Activated T-helper 17 cell treated with anti-CD3 and anti-CD28 coated beads, Interleukin-2, amount 50 U/mL, for 72 hours (primary cell): ENCODE data around the gene NTRK2. TPM values are rescaled to one million over a fixed set of nuclear protein-coding genes. Genes with fewer than 3 reads are reported as not detected.
"Not testable (repeated sequence)": the region's sequence is repeated elsewhere in the genome, so short reads cannot be mapped to it uniquely, and the experiment has no call there.

Experiments used
- ATAC-seq: fragments of 150-1000 bp; cut with Tn5 transposase; replicated peaks from 2 replicates; pipeline ENCODE4 v1.10.0; 2021; ENCODE audit warnings: mild to moderate bottlenecking, moderate library complexity
- H3K27ac Mint-ChIP-seq: one replicate; pipeline ENCODE4 v1.8.0; 2022; ENCODE audit warnings: mixed read lengths
- H3K27me3 Mint-ChIP-seq: one replicate; pipeline ENCODE4 v1.8.0; 2022; ENCODE audit warnings: mixed read lengths
- H3K36me3 Mint-ChIP-seq: one replicate; pipeline ENCODE4 v1.8.0; 2022; ENCODE audit warnings: low read depth, mild to moderate bottlenecking, mixed read lengths
- H3K4me1 Mint-ChIP-seq: one replicate; pipeline ENCODE4 v1.8.0; 2022; ENCODE audit warnings: mixed read lengths
- H3K4me3 Mint-ChIP-seq: one replicate; pipeline ENCODE4 v1.8.0; 2022; ENCODE audit warnings: mild to moderate bottlenecking, mixed read lengths
- H3K9me3 Mint-ChIP-seq: one replicate; pipeline ENCODE4 v1.8.0; 2022; ENCODE audit warnings: mixed read lengths
- total RNA-seq, 2 donors: library from RNA; stranded (reverse); gene quantifications; one replicate each; pipeline ENCODE4 v1.2.3, GENCODE V29; 2022

NTRK2 gene
- total RNA-seq, 2 donors from 2014 or later = 9.6 to 9.9 TPM

DNA sequence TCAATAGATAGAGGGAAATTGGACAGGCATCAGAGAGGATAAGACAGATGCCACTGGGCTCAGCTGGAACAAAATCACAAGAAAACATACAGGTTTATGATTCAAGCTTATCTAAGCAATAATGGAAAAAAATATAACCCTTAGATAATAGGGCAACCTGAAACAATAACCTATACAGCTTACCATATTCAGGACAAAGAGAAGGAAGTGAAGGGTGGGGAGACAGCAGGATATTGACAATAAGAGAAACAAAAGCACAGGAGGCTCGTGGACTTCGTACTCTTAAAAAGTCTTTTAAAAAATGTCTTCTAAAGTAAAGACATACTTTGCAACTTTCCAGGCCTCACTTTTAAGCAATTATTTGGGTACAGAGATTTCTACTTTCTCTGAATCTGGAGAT is 225.3 kb downstream of the NTRK2 start:
- peaks cover 4% of the 10 kb centered on the region for H3K27me3 Mint-ChIP-seq
- no peaks in the 10 kb centered on the region for H3K36me3 Mint-ChIP-seq
- H3K27ac Mint-ChIP-seq = no peak overlapping the region
- no peaks in the 10 kb centered on the region for H3K4me1 Mint-ChIP-seq
- no peaks in the 10 kb centered on the region for H3K9me3 Mint-ChIP-seq
- no peak for ATAC-seq
- H3K4me3 Mint-ChIP-seq = no peak overlapping the region

DNA sequence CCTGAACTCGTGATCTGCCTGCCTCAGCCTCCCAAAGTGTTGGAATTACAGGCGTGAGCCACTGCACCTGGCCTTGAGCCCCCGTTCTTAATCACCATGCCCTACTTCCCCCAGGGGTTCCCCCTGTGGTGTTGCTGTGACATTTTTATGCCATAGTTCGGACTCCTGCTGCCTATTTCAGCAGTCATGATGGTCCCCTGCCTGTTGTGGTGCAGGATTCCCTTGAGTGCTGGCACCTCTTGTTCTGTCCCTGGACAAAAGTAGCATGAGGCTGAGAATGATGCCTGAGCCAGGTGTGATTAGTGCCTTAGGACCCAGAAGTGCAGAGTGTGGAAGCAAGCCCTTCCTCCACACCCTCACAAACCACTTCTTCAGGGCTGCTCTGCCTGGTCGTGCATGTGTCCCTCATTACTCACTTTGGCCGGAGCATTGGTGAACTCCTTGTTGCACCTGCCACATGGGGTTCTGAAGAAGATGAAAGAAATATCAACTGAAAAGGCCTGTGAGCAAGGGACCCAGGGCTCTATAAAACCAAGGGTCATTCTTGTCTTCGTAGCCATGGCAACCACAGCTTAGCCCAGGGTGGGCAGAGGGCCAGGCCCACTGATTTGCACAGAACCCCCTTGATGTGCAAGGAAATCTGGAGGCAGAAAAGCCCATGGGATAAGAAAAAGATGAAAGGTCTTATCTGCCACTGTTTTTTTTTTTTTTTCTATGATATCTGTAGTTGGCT is 228.0 kb downstream of the NTRK2 start:
- Mint-ChIP-seq H3K4me1 (no peaks in the 10 kb centered on the region), H3K27me3 (peaks cover 4% of the 10 kb centered on the region)
- ATAC-seq = no peak

DNA sequence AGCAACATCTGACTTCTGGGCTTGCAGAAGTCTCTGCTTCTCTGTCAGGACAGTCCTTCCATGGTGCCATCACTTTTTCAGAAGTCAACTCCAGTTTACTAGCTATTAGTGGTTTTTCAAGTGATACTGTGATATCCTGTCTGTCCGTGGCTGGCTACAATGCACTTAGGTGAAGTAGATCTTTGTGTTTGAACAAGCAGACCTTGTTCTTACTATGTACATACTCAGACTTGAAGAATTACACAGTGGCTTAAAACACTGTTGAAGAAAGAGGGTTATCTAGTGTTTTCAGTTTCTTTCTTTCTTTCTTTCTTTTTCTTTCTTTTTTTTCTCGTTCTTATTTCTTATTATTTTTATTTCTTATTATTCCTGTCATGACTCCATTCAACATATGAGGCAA is 228.7 kb downstream of the NTRK2 start:
- H3K27ac Mint-ChIP-seq = no peak overlapping the region
- H3K9me3 Mint-ChIP-seq = no peaks in the 10 kb centered on the region
- H3K27me3 Mint-ChIP-seq = peaks cover 4% of the 10 kb centered on the region
- no peaks in the 10 kb centered on the region for H3K36me3 Mint-ChIP-seq
- ATAC-seq = no peak
- no peak overlapping the region for H3K4me3 Mint-ChIP-seq
- H3K4me1 Mint-ChIP-seq = no peaks in the 10 kb centered on the region

More for the DNA sequence above, 228.0 kb downstream of the NTRK2 start:
- Mint-ChIP-seq H3K9me3 (no peaks in the 10 kb centered on the region), H3K36me3 (no peaks in the 10 kb centered on the region), H3K4me3 (no peak overlapping the region), H3K27ac (no peak overlapping the region)

DNA sequence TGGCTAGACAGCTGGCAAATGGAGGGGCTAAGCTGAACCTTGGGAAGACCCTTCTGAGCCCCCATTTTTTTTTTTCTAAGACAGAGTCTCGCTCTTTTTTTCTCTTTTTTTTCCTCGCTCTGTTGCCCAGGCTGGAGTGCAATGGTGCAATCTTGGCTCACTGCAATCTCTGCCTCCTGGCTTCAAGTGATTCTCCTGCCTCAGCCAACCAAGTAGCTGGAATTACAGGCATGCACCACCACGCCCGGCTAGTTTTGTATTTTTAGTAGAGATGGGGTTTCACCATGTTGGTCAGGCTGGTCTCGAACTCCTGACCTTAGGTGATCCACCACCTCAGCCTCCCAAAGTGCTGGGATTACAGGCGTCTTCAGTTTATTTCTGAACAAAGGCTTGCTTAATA is 229.1 kb downstream of the NTRK2 start:
- not testable (repeated sequence) for ATAC-seq, H3K4me1 Mint-ChIP-seq, H3K4me3 Mint-ChIP-seq, H3K36me3 Mint-ChIP-seq, H3K27me3 Mint-ChIP-seq, H3K9me3 Mint-ChIP-seq, H3K27ac Mint-ChIP-seq

DNA sequence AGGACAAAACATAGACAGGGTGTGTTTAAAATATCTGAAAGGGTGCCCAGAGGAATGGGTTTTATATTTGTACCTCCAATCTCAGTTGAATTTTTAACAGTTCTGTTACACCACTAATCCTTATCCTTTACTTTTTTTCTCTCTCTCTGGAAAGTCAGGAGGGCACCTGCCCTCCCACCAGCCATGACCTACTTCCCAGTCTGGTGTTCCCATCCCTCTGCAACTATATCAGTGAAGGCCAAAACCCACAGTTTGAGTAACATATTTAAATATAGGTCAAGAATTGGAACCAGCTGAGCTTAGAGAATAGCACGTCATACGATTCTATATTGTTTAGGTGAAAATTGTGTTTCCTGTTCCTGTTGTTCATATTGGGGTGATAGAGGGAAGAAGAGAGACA is 229.8 kb downstream of the NTRK2 start:
- Mint-ChIP-seq H3K4me1 (no peaks in the 10 kb centered on the region), H3K27me3 (peaks cover 4% of the 10 kb centered on the region)

DNA sequence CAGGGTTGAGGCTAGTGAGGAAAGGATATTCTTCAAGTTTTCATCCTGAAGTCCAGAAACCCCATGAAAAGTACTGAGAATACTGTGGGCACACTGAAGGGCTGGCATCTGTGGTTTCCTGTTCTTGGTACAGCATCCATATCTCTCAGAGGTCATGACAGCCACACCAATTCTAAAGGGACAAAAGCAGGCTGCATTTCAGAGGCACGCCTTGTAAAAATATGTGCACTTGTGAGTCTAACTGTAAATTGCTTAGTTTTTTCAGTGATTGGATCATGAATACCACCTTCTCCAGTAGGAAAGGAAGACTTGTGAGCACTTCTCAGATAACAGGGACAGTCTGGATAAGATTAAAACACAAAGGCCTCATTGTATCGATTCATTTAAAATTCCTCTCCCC is 230.9 kb downstream of the NTRK2 start:
- Mint-ChIP-seq H3K4me1 (no peaks in the 10 kb centered on the region), H3K4me3 (no peak overlapping the region), H3K27me3 (peaks cover 7% of the 10 kb centered on the region), H3K9me3 (no peaks in the 10 kb centered on the region), H3K36me3 (no peaks in the 10 kb centered on the region), H3K27ac (no peak overlapping the region)
- ATAC-seq = no peak

More for the DNA sequence above, 229.8 kb downstream of the NTRK2 start:
- H3K36me3 Mint-ChIP-seq = no peaks in the 10 kb centered on the region
- ATAC-seq = no peak
- H3K9me3 Mint-ChIP-seq = no peaks in the 10 kb centered on the region
- no peak overlapping the region for H3K4me3 Mint-ChIP-seq
- H3K27ac Mint-ChIP-seq = no peak overlapping the region

DNA sequence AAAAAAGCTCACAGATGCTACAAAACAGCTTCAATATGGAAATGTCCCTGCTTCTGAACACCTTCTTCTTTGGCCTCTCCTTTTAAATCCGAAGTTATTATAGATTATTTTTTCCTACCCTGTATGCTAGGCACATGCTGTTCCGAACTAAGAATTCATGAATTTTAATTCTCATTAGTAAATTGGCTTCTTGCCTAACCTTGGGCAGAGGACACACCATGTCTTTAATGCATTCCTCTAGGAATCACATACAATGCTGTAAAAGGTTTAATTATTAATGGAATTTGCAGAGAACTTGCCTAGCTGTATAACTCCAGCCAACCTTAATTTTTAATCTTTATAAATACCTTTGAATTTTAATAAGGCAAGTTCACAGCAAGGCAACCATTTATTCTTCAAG is 234.4 kb downstream of the NTRK2 start:
- no peaks in the 10 kb centered on the region for H3K36me3 Mint-ChIP-seq
- no peak for ATAC-seq
- no peaks in the 10 kb centered on the region for H3K9me3 Mint-ChIP-seq
- H3K4me1 Mint-ChIP-seq = no peaks in the 10 kb centered on the region
- no peak overlapping the region for H3K4me3 Mint-ChIP-seq
- peaks cover 17% of the 10 kb centered on the region for H3K27me3 Mint-ChIP-seq
- H3K27ac Mint-ChIP-seq = no peak overlapping the region

DNA sequence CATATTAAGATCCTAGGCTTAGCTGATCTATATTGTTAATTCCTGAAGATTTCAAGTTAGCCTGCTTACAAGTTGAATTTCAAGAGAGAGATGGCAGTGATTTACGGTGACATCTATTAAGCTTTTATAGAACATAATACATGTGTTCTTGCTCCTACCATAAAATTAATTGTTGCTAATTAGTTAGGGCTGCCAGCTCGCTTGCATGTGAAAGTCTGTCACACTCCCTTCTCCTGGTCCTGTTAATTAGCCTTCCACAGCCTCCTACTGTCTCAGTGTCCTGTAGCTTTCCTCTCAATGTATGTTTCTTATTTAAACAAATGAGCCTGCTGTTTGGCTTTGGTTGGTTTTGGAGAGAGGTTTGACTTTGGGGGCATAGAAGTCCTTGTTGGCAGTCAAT is 247.2 kb downstream of the NTRK2 start:
- Mint-ChIP-seq H3K27me3 (peaks cover 5% of the 10 kb centered on the region), H3K4me3 (no peak overlapping the region), H3K36me3 (no peaks in the 10 kb centered on the region), H3K4me1 (no peaks in the 10 kb centered on the region), H3K9me3 (no peaks in the 10 kb centered on the region), H3K27ac (no peak overlapping the region)
- ATAC-seq = no peak

DNA sequence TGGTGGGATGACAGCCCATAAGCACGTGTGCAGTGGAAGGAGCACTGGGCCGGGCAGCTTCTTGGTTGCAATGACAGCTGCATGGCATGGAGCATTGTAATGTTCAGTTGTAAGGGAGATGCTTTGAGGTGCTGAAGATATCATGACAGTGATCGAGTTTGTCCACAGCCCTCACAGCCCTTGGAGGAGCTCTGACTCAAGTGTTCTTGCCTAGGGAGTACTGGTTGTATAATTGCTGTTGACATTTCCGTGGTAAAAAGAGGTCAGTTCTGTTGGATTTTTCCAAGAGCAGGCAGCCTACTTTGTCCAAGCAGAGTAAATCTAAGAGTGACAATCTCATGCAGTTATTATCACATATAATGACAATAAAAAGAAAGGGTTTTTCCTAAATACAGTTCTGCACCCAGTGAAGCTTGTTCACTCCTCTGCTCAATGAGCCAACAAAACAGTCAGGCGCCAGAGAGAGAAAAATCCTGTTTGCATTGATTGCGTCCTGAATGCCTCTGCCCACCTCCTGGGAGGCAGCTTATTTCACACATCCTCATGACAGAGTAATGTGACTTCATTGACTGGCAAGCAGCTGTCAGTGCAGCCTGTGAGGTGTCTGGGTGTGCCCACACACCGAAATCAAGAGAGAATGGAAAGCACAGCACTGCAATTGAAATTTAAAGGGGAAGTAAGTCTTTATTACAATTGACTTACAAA is 248.0 kb downstream of the NTRK2 start:
- no peak for ATAC-seq
- Mint-ChIP-seq H3K27ac (no peak overlapping the region), H3K27me3 (peaks cover 5% of the 10 kb centered on the region), H3K9me3 (no peaks in the 10 kb centered on the region), H3K36me3 (no peaks in the 10 kb centered on the region), H3K4me1 (no peaks in the 10 kb centered on the region), H3K4me3 (no peak overlapping the region)

DNA sequence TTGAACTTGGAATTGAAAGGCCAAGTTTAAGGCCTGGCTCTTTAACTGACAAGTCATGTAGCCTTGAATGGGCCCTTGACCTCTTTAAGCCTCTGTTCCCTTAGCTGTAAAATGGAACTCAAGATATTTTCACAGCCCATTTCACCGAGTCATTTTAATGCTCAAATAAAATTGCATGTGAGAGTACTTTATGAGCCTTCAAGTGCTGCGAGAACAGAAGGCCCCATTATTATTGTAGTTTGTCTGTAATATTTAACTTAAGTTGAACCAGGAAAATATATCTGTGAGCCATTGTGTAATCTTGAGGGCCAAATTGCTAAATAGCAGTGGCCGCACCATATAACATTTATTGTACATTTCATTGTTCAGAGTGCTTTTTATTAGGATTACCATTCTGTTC is 249.9 kb downstream of the NTRK2 start:
- no peaks in the 10 kb centered on the region for H3K9me3 Mint-ChIP-seq
- no peak for ATAC-seq
- no peaks in the 10 kb centered on the region for H3K4me1 Mint-ChIP-seq
- H3K27me3 Mint-ChIP-seq = peaks cover 5% of the 10 kb centered on the region
- no peak overlapping the region for H3K4me3 Mint-ChIP-seq
- no peaks in the 10 kb centered on the region for H3K36me3 Mint-ChIP-seq
- no peak overlapping the region for H3K27ac Mint-ChIP-seq

DNA sequence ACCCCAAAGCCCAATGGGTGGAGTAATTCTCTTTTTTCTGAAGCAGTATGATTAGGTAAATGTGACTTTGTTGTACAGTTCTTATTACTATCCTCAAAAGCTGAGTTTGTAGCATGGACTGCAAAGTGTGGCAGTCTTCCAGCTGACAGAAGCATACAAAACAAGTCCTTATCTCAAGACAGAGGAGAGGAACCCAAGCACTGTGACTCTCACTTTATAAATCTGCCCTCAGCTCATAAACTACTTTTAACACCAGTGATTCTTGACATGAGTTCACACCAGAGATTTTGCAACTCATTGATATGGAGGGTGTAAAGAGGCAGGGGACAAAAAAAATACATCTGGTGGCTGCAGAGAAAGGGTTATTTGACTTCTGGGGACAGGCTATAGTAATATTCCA is 251.6 kb downstream of the NTRK2 start:
- no peak for ATAC-seq
- H3K4me1 Mint-ChIP-seq = no peaks in the 10 kb centered on the region
- no peak overlapping the region for H3K4me3 Mint-ChIP-seq
- no peaks in the 10 kb centered on the region for H3K9me3 Mint-ChIP-seq
- H3K36me3 Mint-ChIP-seq = no peaks in the 10 kb centered on the region
- H3K27ac Mint-ChIP-seq = no peak overlapping the region
- peaks cover 5% of the 10 kb centered on the region for H3K27me3 Mint-ChIP-seq

DNA sequence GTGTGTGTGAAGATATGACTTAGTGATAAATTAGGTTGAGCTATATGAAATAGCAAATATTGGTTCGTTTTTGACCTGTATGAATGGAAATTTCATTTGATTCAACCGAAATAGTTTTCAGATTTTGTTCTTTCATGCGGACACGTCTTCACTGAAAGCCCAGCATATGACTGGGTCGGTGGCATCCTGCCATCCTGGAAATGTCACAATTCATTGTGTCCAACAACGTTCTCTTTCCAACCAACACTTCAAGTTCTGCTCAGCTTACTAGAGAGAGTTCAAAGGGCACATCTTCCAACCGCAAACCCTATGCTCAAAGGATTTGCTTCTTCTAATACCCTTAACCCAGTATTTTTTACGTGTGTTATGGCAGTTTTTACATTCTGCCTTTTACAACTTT is 252.5 kb downstream of the NTRK2 start:
- no peaks in the 10 kb centered on the region for H3K9me3 Mint-ChIP-seq
- H3K27ac Mint-ChIP-seq = no peak overlapping the region
- no peak for ATAC-seq
- H3K4me3 Mint-ChIP-seq = no peak overlapping the region
- H3K4me1 Mint-ChIP-seq = no peaks in the 10 kb centered on the region
- no peaks in the 10 kb centered on the region for H3K36me3 Mint-ChIP-seq
- peaks cover 8% of the 10 kb centered on the region for H3K27me3 Mint-ChIP-seq

DNA sequence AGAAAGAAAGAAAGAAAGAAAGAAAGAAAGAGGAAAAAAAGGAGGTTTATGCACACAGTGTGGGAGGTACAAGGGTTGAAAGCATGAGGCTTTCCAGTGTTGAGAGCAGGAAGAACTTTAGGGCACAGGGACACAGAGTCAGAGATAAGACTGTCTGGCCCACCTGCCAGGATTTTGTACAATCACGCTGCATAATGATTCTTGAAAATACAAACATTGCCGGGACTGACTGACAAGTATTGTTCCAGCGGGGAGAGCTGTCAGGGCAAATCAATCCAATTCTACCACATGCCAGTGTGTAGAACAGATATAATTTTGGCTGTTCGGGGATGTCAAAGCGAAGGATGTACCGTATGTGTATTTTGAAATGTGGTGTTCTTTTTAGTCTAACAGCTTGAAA is 254.7 kb downstream of the NTRK2 start:
- no peak for ATAC-seq
- no peaks in the 10 kb centered on the region for H3K4me1 Mint-ChIP-seq
- no peak overlapping the region for H3K4me3 Mint-ChIP-seq
- no peak overlapping the region for H3K27ac Mint-ChIP-seq
- no peaks in the 10 kb centered on the region for H3K36me3 Mint-ChIP-seq
- no peaks in the 10 kb centered on the region for H3K9me3 Mint-ChIP-seq
- peaks cover 8% of the 10 kb centered on the region for H3K27me3 Mint-ChIP-seq

DNA sequence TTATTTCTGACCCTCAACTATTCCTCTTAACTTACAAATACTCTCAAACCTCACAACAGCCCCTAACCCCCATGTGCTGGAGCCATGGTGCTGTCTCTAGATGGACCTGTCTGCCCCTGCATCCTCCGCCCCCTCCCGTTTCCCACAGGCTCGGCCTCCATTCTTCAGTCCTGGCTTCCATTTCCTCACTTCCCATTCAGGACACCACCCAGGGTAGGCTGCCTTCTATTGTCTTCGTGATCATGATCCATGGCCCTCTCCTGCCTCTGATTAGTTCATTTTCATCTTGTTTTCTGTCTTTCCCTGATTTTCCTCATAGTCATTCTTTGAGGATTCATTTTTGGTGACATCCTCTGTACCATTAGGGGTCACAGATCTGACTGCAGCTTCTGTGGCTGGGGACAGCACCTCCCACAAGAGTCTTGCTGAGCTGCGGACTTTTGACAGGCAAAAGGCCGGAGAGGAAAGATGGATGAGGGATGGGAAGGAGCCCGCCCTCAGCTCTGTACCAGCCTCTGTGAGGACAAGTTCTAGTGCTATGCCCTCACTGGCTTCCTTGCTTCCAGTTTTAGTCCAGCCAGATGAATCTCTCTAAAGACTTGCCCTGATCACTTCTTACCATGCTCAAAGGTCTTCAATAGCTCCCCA is 255.8 kb downstream of the NTRK2 start:
- Mint-ChIP-seq H3K4me1 (no peaks in the 10 kb centered on the region), H3K36me3 (no peaks in the 10 kb centered on the region), H3K27ac (no peak overlapping the region), H3K4me3 (no peak overlapping the region), H3K27me3 (peaks cover 13% of the 10 kb centered on the region), H3K9me3 (no peaks in the 10 kb centered on the region)
- ATAC-seq = no peak

DNA sequence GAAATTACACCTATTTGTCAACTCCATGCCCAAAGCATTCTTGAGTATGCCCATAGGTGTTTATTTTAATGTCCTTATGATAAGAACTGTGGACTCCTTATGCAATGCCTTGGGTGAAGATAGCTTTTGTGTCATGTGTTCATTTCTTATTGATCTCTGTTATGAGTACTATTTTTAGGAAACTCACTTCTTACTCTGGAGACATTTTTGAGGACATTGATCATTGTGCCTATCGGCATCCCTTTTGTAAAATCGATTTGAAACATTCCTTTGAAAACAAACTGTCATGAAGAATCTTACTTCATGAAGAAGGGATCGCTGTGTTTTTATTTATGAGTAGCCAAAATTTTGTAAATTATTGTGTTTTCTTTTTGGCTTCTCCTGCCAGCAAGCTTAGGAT is 257.3 kb downstream of the NTRK2 start:
- H3K4me3 Mint-ChIP-seq = no peak overlapping the region
- H3K36me3 Mint-ChIP-seq = no peaks in the 10 kb centered on the region
- no peaks in the 10 kb centered on the region for H3K9me3 Mint-ChIP-seq
- H3K27ac Mint-ChIP-seq = no peak overlapping the region
- H3K27me3 Mint-ChIP-seq = peaks cover 15% of the 10 kb centered on the region
- no peaks in the 10 kb centered on the region for H3K4me1 Mint-ChIP-seq
- no peak for ATAC-seq
